Gastrocnemius medialis (tissue), 4 donors: Measurements from ENCODE around the gene SLC50A1.

Experiments
- CTCF ChIP-seq, 5 experiments: fragments of 450-650 bp in 3 of 5; fragments of 200-600 bp in 2 of 5; sonication (generic) in 2 of 5; IDR thresholded peaks in 4 of 5; conservative IDR thresholded peaks in 1 of 5; 1 replicate in 4 of 5; 2 replicates in 1 of 5; pipeline ENCODE4 v1.5.1; 2016 to 2019; ENCODE audit warnings: antibody characterized with exemption in 5 of 5, mild to moderate bottlenecking in 3 of 5, moderate library complexity in 3 of 5
- POLR2A ChIP-seq, 2 donors: fragments of 450-650 bp; IDR thresholded peaks; one replicate each; pipeline ENCODE4 v1.6.1; 2017; ENCODE audit warnings: antibody characterized with exemption in 2 of 2, mild to moderate bottlenecking in 2 of 2, moderate library complexity in 2 of 2

- TF ChIP-seq CTCF (IDR thresholded peaks at IDR 0.05 in 4 of 5, conservative IDR thresholded peaks at IDR 0.05 in 1 of 5) (no peak), POLR2A (IDR thresholded peaks at IDR 0.05) (no peak)
These were observed 10.9 kb upstream of the SLC50A1 start for GRCh38 chr1:155124503-155125463.
